ENCODE measurements around the gene ZMAT3.

The ZMAT3 gene

GRCh38 chr3:178982137-178982536 lies 89.5 kb downstream of the ZMAT3 start:
- H3K4me3 ChIP-seq (ENCODE audit: low read length), result no peak overlapping the region
- peaks cover 11% of the 10 kb centered on the region for H3K9me3 ChIP-seq (ENCODE audit: insufficient read depth, low read depth, low read length)
- no peaks in the 10 kb centered on the region for H3K36me3 ChIP-seq (ENCODE audit: insufficient read depth, low read depth, low read length)
- H3K9ac ChIP-seq (ENCODE audit: low read depth, low read length), result no peak overlapping the region
- no peaks in the 10 kb centered on the region for H3K27me3 ChIP-seq (ENCODE audit: insufficient read depth, low read length)
- no peak overlapping the region for H3K27ac ChIP-seq (ENCODE audit: low read length)
- no peaks in the 10 kb centered on the region for H3K4me1 ChIP-seq (ENCODE audit: insufficient read depth, low read length)

- no peak overlapping the region for H3K4me3 ChIP-seq (ENCODE audit: low read length)
These were observed 96.3 kb downstream of the ZMAT3 start for GRCh38 chr3:178975320-178975719.

GRCh38 chr3:178971614-178972013 lies 100.0 kb downstream of the ZMAT3 start:
- Histone ChIP-seq H3K36me3 (ENCODE audit: insufficient read depth, low read depth, low read length) (no peaks in the 10 kb centered on the region), H3K4me1 (ENCODE audit: insufficient read depth, low read length) (no peaks in the 10 kb centered on the region), H3K27ac (ENCODE audit: low read length) (no peak overlapping the region), H3K4me3 (ENCODE audit: low read length) (no peak overlapping the region), H3K9ac (ENCODE audit: low read depth, low read length) (no peak overlapping the region), H3K27me3 (ENCODE audit: insufficient read depth, low read length) (no peaks in the 10 kb centered on the region), H3K9me3 (ENCODE audit: insufficient read depth, low read depth, low read length) (no peaks in the 10 kb centered on the region)

More at GRCh38 chr3:178975320-178975719, 96.3 kb downstream of the ZMAT3 start:
- Histone ChIP-seq H3K36me3 (ENCODE audit: insufficient read depth, low read depth, low read length) (no peaks in the 10 kb centered on the region), H3K9ac (ENCODE audit: low read depth, low read length) (no peak overlapping the region), H3K27me3 (ENCODE audit: insufficient read depth, low read length) (no peaks in the 10 kb centered on the region), H3K9me3 (ENCODE audit: insufficient read depth, low read depth, low read length) (no peaks in the 10 kb centered on the region), H3K4me1 (ENCODE audit: insufficient read depth, low read length) (no peaks in the 10 kb centered on the region), H3K27ac (ENCODE audit: low read length) (no peak overlapping the region)

- Histone ChIP-seq H3K27ac (ENCODE audit: low read length) (no peak overlapping the region), H3K4me1 (ENCODE audit: insufficient read depth, low read length) (no peaks in the 10 kb centered on the region)
These were observed 102.5 kb downstream of the ZMAT3 start for GRCh38 chr3:178969004-178969700.

More at GRCh38 chr3:178969004-178969700, 102.5 kb downstream of the ZMAT3 start:
- Histone ChIP-seq H3K9ac (ENCODE audit: low read depth, low read length) (no peak overlapping the region), H3K27me3 (ENCODE audit: insufficient read depth, low read length) (no peaks in the 10 kb centered on the region), H3K4me3 (ENCODE audit: low read length) (no peak overlapping the region), H3K36me3 (ENCODE audit: insufficient read depth, low read depth, low read length) (no peaks in the 10 kb centered on the region), H3K9me3 (ENCODE audit: insufficient read depth, low read depth, low read length) (no peaks in the 10 kb centered on the region)
